Measurements from ENCODE around the gene INTS6L.
"Not testable (repeated sequence)": the region's sequence is repeated elsewhere in the genome, so short reads cannot be mapped to it uniquely, and the experiment has no call there.

The INTS6L gene

DNA sequence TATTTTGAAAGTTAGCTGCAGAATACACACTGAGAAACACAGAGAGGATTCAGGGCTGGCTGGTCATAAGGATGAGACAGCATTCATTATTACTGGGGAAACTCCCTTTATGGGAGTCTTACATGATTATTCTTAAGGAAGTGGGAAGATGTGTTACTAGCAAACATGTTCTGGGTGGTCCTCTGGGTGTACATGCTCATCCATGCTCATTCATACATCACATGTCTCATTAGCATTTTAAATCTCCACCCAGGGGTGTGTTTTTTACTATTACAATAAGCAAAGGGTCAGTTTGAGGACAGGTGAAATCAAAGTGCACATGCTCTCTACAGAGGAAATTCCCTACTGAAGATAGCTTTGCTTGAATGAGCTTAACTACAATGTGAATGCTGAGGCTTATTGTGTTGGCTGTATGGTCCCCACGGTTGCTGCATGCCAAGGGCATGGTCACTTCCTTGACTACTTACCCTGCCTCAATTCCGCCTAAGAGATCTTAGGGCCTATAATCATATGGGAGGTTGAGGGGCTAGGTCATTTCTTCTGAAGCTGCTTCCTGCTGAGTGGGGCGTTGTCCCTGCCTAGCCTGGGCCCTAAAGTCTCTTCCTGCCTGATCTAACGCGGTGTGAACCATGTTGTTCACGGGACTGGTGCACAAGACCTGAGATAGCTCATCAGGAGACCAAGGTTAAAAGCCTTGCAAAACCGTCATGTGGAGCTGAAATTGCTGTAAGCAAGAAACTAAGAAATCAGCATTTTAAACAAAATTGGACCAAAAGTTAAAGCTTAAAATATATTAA, 104.1 kb downstream of the INTS6L start:
- not testable (repeated sequence) for DNase-seq (ENCODE audit: low read depth in 2 of 2)

GRCh38 chrX:135625995-135626394, 105.5 kb downstream of the INTS6L start:
- no peak for DNase-seq (ENCODE audit: low read depth in 2 of 2)

GRCh38 chrX:135629342-135629741, 108.9 kb downstream of the INTS6L start:
- DNase-seq (ENCODE audit: low read depth in 2 of 2) = no peak
